PFSK-1 (cell line): ENCODE data around the gene OR52L1.

Experiments used
- FOXP2 ChIP-seq: optimal IDR thresholded peaks from 2 replicates; pipeline ENCODE3; 2011; ENCODE audit warnings: borderline replicate concordance, control low read depth, inconsistent platforms; ENCODE audit not compliant: insufficient read depth; ENCODE audit errors: extremely low read length, extremely low read depth
- POLR2AphosphoS5 ChIP-seq: IDR thresholded peaks from 2 replicates; pipeline ENCODE4 v1.6.1; 2012; ENCODE audit warnings: low read depth, mild to moderate bottlenecking, control low read depth, low read length, moderate library complexity
- SIN3A ChIP-seq: IDR thresholded peaks from 2 replicates; pipeline ENCODE4 v1.6.1; 2012; ENCODE audit warnings: mild to moderate bottlenecking, low read length, moderate library complexity, borderline replicate concordance; ENCODE audit not compliant: insufficient read depth
- TAF1 ChIP-seq: IDR thresholded peaks from 2 replicates; pipeline ENCODE4 v1.6.1; 2012; ENCODE audit warnings: low read length, control low read depth, borderline replicate concordance; ENCODE audit not compliant: insufficient read depth
- TF ChIP-seq, protein P1 (sequence below), 2 experiments: IDR thresholded peaks; 2 replicates each; pipeline versions ENCODE4 v1.6.1 to v1.8.0; 2011 to 2012; ENCODE audit warnings: low read depth in 2 of 2, low read length in 2 of 2, control low read depth in 1 of 2, inconsistent platforms in 1 of 2, mild to moderate bottlenecking in 1 of 2, moderate library complexity in 1 of 2; ENCODE audit not compliant: insufficient read depth in 1 of 2

The OR52L1 gene

DNA sequence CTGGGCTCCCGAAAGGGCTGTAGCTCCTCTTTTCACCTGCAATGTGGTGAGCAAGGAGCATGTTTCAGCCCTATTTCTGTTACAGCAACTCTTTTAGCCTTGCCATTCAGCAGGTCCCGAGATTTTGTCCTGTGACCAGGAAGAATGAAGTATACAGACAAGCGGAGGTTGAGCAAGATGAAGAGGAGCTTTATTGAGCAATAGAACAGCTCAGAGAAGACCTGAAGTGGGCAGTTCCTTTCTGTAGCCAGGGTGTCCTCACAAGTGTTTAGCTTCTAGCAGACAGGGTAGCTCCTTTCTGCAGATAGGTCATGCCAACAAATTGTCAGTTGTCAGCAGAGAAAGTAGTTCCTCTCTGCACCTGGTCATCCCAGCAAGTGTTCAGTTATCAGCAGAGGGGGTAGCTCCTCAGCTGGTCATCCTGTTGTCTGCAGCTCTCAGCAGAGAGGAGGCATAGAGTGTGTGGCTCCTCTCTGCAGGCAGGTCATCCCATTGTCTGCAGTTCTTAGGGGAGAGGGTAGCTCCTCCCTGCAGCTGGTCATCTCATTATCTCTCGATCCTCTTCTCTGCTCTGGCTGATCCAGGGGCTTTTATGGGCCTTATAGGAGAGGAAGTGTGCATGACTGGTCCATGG, 25.4 kb upstream of the OR52L1 start:
- no peak for TF ChIP-seq FOXP2
- no peak for TF ChIP-seq TAF1
- TF ChIP-seq POLR2AphosphoS5 = no peak
- no peak for TF ChIP-seq SIN3A
- TF ChIP-seq, protein P1, sequence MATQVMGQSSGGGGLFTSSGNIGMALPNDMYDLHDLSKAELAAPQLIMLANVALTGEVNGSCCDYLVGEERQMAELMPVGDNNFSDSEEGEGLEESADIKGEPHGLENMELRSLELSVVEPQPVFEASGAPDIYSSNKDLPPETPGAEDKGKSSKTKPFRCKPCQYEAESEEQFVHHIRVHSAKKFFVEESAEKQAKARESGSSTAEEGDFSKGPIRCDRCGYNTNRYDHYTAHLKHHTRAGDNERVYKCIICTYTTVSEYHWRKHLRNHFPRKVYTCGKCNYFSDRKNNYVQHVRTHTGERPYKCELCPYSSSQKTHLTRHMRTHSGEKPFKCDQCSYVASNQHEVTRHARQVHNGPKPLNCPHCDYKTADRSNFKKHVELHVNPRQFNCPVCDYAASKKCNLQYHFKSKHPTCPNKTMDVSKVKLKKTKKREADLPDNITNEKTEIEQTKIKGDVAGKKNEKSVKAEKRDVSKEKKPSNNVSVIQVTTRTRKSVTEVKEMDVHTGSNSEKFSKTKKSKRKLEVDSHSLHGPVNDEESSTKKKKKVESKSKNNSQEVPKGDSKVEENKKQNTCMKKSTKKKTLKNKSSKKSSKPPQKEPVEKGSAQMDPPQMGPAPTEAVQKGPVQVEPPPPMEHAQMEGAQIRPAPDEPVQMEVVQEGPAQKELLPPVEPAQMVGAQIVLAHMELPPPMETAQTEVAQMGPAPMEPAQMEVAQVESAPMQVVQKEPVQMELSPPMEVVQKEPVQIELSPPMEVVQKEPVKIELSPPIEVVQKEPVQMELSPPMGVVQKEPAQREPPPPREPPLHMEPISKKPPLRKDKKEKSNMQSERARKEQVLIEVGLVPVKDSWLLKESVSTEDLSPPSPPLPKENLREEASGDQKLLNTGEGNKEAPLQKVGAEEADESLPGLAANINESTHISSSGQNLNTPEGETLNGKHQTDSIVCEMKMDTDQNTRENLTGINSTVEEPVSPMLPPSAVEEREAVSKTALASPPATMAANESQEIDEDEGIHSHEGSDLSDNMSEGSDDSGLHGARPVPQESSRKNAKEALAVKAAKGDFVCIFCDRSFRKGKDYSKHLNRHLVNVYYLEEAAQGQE (IDR thresholded peaks at IDR 0.05; ENCODE audit: insufficient read depth in 1 of 2, low read depth in 2 of 2, low read length in 2 of 2) = no peak

GRCh38 chr11:6006846-6007245, 20.1 kb upstream of the OR52L1 start, which contains the start of gene OR56A4:
Gene OR56A4 (minus strand): TSS chr11:6006946. CDS start chr11:6002992, 3,954 bp downstream.
- no peak for TF ChIP-seq POLR2AphosphoS5
- TF ChIP-seq SIN3A = no peak
- TF ChIP-seq, protein P1 (IDR thresholded peaks at IDR 0.05; ENCODE audit: insufficient read depth in 1 of 2, low read depth in 2 of 2, low read length in 2 of 2) = no peak
- no peak for TF ChIP-seq TAF1
- TF ChIP-seq FOXP2 = no peak

DNA sequence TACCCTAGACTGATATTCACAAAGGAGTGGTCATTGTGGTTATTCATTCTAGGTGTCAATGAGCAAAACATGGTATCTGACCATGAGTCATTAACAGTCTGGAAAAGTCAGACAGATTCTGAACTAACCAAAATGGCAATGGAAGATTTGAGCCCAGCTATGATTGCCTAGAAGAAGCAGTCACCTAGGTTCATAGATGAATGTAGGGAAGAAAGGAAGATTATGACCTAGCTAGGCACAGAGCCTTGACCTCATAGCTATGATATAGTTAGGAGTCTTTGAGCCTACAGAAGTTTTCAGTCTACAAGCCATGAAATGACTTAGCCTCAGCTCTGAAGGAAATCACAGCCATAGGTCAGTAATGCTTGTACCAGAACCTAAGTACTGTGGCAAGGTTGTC, 19.6 kb upstream of the OR52L1 start:
- TF ChIP-seq POLR2AphosphoS5 (no peak), TAF1 (no peak), SIN3A (no peak), FOXP2 (no peak)
- TF ChIP-seq, protein P1 (IDR thresholded peaks at IDR 0.05; ENCODE audit: insufficient read depth in 1 of 2, low read depth in 2 of 2, low read length in 2 of 2) = no peak

DNA sequence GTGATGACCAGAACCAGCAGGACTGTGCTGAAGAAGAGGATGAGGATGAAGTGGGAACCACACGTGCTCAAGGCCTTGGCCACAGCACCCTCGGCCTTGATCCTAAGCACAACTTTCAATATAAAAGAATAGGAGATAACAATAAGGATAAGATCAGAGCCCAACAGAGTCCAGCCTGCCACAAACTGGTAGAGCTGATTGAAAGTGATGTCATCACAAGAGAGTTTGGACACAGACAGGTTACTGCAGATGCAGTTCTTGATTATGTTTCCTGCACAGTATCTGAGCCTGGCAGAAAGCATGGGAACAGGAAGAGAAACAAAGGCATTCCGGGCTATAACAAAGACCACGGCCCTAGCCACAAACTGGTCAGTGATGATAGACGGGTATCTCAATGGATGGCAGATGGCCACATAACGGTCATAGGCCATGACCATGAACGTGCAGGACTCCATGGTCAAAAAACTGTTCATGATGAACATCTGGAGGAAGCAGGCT, 15.5 kb upstream of the OR52L1 start:
- TF ChIP-seq SIN3A = no peak
- no peak for TF ChIP-seq TAF1
- no peak for TF ChIP-seq POLR2AphosphoS5
- no peak for TF ChIP-seq FOXP2
- TF ChIP-seq, protein P1 (IDR thresholded peaks at IDR 0.05; ENCODE audit: insufficient read depth in 1 of 2, low read depth in 2 of 2, low read length in 2 of 2) = no peak
